Trophoblast cell (in vitro differentiated cells and primary cell): ENCODE measurements around the gene MYL10.
"Not testable (repeated sequence)": the region's sequence is repeated elsewhere in the genome, so short reads cannot be mapped to it uniquely, and the experiment has no call there.

Experiments used
- DNase-seq, 2 donors: peaks; one replicate each; pipeline ENCODE4 v3.0.0-alpha.2; 2016
- H2AFZ ChIP-seq: 2 replicates; pipeline ENCODE4 v1.6.1; 2013; ENCODE audit warnings: low read length, moderate library complexity, mild to moderate bottlenecking; ENCODE audit not compliant: insufficient read depth, poor library complexity
- H2AK5ac ChIP-seq: 2 replicates; pipeline ENCODE4 v1.6.1; 2013; ENCODE audit warnings: mild to moderate bottlenecking, low read length
- H2BK120ac ChIP-seq: 2 replicates; pipeline ENCODE4 v1.6.1; 2013; ENCODE audit warnings: low read length, mild to moderate bottlenecking, moderate library complexity; ENCODE audit not compliant: insufficient read depth, poor library complexity
- H2BK12ac ChIP-seq: 2 replicates; pipeline ENCODE4 v1.6.1; 2013; ENCODE audit warnings: mild to moderate bottlenecking, low read length, moderate library complexity
- H2BK5ac ChIP-seq: 2 replicates; pipeline ENCODE4 v1.6.1; 2013; ENCODE audit warnings: low read length, low read depth, moderate library complexity, mild to moderate bottlenecking; ENCODE audit not compliant: poor library complexity
- H3K14ac ChIP-seq: 2 replicates; pipeline ENCODE4 v1.6.1; 2013; ENCODE audit warnings: mild to moderate bottlenecking, low read length
- H3K18ac ChIP-seq: 2 replicates; pipeline ENCODE4 v1.6.1; 2013; ENCODE audit warnings: mild to moderate bottlenecking, low read length
- H3K23ac ChIP-seq: 2 replicates; pipeline ENCODE4 v1.6.1; 2013; ENCODE audit warnings: low read length
- H3K27ac ChIP-seq: 2 replicates; pipeline ENCODE4 v1.5.1; 2013; ENCODE audit warnings: low read depth, mild to moderate bottlenecking, inconsistent platforms, low read length, moderate library complexity
- H3K27me3 ChIP-seq: 2 replicates; pipeline ENCODE4 v1.6.1; 2013; ENCODE audit warnings: inconsistent platforms, mild to moderate bottlenecking, low read length, moderate library complexity; ENCODE audit not compliant: insufficient read depth
- H3K36me3 ChIP-seq, 2 experiments: 1 replicate in 1 of 2; 2 replicates in 1 of 2; pipeline ENCODE4 v1.6.1; 2013; ENCODE audit warnings: low read length in 2 of 2, mild to moderate bottlenecking in 2 of 2, moderate library complexity in 1 of 2; ENCODE audit not compliant: insufficient read depth in 2 of 2, control insufficient read depth in 1 of 2
- H3K4ac ChIP-seq: 2 replicates; pipeline ENCODE4 v1.6.1; 2013; ENCODE audit warnings: low read depth, mild to moderate bottlenecking, low read length, moderate library complexity
- H3K4me1 ChIP-seq, 2 experiments: 1 replicate in 1 of 2; 2 replicates in 1 of 2; pipeline ENCODE4 v1.6.1; 2013; ENCODE audit warnings: low read length in 2 of 2, mild to moderate bottlenecking in 2 of 2, moderate library complexity in 1 of 2; ENCODE audit not compliant: insufficient read depth in 2 of 2, control insufficient read depth in 1 of 2
- H3K4me2 ChIP-seq: 2 replicates; pipeline ENCODE4 v1.6.1; 2013; ENCODE audit warnings: inconsistent platforms, mild to moderate bottlenecking, low read length, moderate library complexity
- H3K4me3 ChIP-seq: 2 replicates; pipeline ENCODE4 v1.5.1; 2013; ENCODE audit warnings: mild to moderate bottlenecking, low read depth, low read length, inconsistent platforms
- H3K79me1 ChIP-seq: one replicate; pipeline ENCODE4 v1.6.1; 2013; ENCODE audit warnings: low read length
- H3K79me2 ChIP-seq: 2 replicates; pipeline ENCODE4 v1.6.1; 2013; ENCODE audit warnings: low read length, mild to moderate bottlenecking; ENCODE audit not compliant: control insufficient read depth, insufficient read depth, poor library complexity
- H3K9ac ChIP-seq: 2 replicates; pipeline ENCODE4 v1.6.1; 2013; ENCODE audit warnings: mild to moderate bottlenecking, low read length
- H3K9me3 ChIP-seq: 2 replicates; pipeline ENCODE4 v1.6.1; 2013; ENCODE audit warnings: low read depth, mild to moderate bottlenecking, control low read depth, inconsistent platforms, low read length; ENCODE audit not compliant: insufficient read depth
- H4K12ac ChIP-seq: 2 replicates; pipeline ENCODE4 v1.6.1; 2013; ENCODE audit warnings: low read depth, mild to moderate bottlenecking, low read length, moderate library complexity
- H4K8ac ChIP-seq: 2 replicates; pipeline ENCODE4 v1.6.1; 2013; ENCODE audit warnings: low read depth, mild to moderate bottlenecking, low read length, moderate library complexity
- H4K91ac ChIP-seq: one replicate; pipeline ENCODE4 v1.6.1; 2013; ENCODE audit warnings: low read depth, mild to moderate bottlenecking, low read length, moderate library complexity
- WGBS: extraction: QIAGEN DNeasy Blood & Tissue Kit; methylation state at CpG from one replicate; pipeline ENCODE4 v1.1.7; 2013; ENCODE audit warnings: missing lambda C conversion rate; ENCODE audit not compliant: insufficient read length, insufficient coverage; ENCODE audit errors: extremely low coverage; 5-methylcytosine and 5-hydroxymethylcytosine counted together

The MYL10 gene

GRCh38 chr7:101647876-101648275 is 18.8 kb upstream of the MYL10 start:
- not testable (repeated sequence) for DNase-seq, H3K4ac ChIP-seq, H2BK12ac ChIP-seq, H3K9ac ChIP-seq, H3K23ac ChIP-seq, H3K79me2 ChIP-seq, H3K79me1 ChIP-seq, H3K4me3 ChIP-seq, H3K27ac ChIP-seq, H3K9me3 ChIP-seq, H2AK5ac ChIP-seq, H3K27me3 ChIP-seq, H4K91ac ChIP-seq, H3K14ac ChIP-seq, H2BK5ac ChIP-seq, H2AFZ ChIP-seq, H3K4me2 ChIP-seq, H3K18ac ChIP-seq, H3K4me1 ChIP-seq, H4K12ac ChIP-seq, H2BK120ac ChIP-seq, H4K8ac ChIP-seq, H3K36me3 ChIP-seq
- no CpG with 5 or more reads among the region's 12 CpGs for WGBS

GRCh38 chr7:101645951-101646350 is 16.9 kb upstream of the MYL10 start:
- Histone ChIP-seq H3K9me3 (peaks cover 2% of the 10 kb centered on the region), H3K36me3 (no peaks in the 10 kb centered on the region), H4K8ac (no peak overlapping the region), H3K27me3 (no peaks in the 10 kb centered on the region), H3K79me1 (no peaks in the 10 kb centered on the region), H3K23ac (no peak overlapping the region), H3K79me2 (no peaks in the 10 kb centered on the region), H2BK12ac (no peak overlapping the region), H3K9ac (no peak overlapping the region), H2AFZ (no peak overlapping the region), H2BK120ac (no peak overlapping the region), H2BK5ac (no peak overlapping the region), H3K4ac (no peak overlapping the region), H4K91ac (no peak overlapping the region), H2AK5ac (no peak overlapping the region), H3K4me3 (no peak overlapping the region), H3K14ac (no peak overlapping the region), H4K12ac (no peak overlapping the region), H3K4me1 (no peaks in the 10 kb centered on the region), H3K18ac (no peak overlapping the region), H3K27ac (no peak overlapping the region), H3K4me2 (no peak overlapping the region)
- DNase-seq = no peak
- no CpG with 5 or more reads among the region's 13 CpGs for WGBS

DNA sequence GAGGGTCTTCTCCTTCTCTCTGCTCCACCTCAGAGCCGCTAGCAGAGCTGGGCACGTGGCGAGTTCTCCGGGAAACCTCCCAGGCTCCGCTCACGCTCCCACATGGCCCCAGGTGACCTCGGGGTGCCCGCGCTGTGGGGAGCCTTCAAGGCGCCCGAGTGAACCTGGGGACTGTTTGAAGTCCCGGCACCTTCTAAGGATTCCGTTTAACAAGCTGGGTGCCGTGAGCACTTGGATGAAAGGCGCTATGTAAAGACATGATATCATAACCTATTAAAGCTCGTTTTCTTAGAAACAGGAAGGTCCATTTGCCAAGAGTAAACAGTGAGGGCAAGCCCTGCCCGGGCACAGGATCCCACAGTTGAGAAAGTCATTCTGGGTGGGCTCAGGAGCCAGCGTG is 15.8 kb upstream of the MYL10 start:
- DNase-seq = no peak
- whole genome bisulfite sequencing = no CpG with 5 or more reads among the region's 18 CpGs
- Histone ChIP-seq H2AK5ac (no peak overlapping the region), H3K9ac (no peak overlapping the region), H2BK5ac (no peak overlapping the region), H2AFZ (no peak overlapping the region), H3K4me3 (no peak overlapping the region), H3K4me1 (no peaks in the 10 kb centered on the region), H3K36me3 (no peaks in the 10 kb centered on the region), H3K79me2 (no peaks in the 10 kb centered on the region), H3K9me3 (peaks cover 2% of the 10 kb centered on the region), H3K79me1 (no peaks in the 10 kb centered on the region), H3K18ac (no peak overlapping the region), H4K91ac (no peak overlapping the region), H2BK12ac (no peak overlapping the region), H3K27ac (no peak overlapping the region), H3K23ac (no peak overlapping the region), H4K8ac (no peak overlapping the region), H2BK120ac (no peak overlapping the region), H4K12ac (no peak overlapping the region), H3K4me2 (no peak overlapping the region), H3K27me3 (no peaks in the 10 kb centered on the region), H3K4ac (no peak overlapping the region), H3K14ac (no peak overlapping the region)

DNA sequence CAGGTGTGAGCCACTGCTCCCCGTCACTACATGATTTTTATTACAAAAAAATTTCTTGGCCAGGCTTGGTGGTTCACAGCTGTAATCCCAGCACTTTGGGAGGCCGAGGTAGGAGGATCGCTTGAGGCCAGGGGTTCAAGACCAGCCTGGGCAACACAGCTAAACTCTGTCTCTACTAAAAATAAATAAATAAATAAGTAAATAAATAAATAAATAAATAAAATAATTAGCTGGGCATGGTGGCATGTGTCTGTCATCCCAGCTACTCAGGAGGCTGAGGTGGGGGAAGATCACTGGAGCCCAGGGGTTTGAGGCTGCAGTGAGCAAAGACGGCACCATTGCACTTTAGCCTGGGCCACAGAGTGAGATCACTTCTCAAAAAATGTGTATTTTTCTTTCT is 10.0 kb upstream of the MYL10 start:
- H3K79me2 ChIP-seq, H4K91ac ChIP-seq, H3K27ac ChIP-seq, H3K9me3 ChIP-seq, DNase-seq, H2BK120ac ChIP-seq, H3K4me3 ChIP-seq, H2BK12ac ChIP-seq, H3K36me3 ChIP-seq, H2AFZ ChIP-seq, H3K14ac ChIP-seq, H4K12ac ChIP-seq, H3K18ac ChIP-seq, H2BK5ac ChIP-seq, H2AK5ac ChIP-seq, H4K8ac ChIP-seq, H3K4ac ChIP-seq, H3K4me2 ChIP-seq, H3K23ac ChIP-seq, H3K9ac ChIP-seq, H3K79me1 ChIP-seq, H3K4me1 ChIP-seq, H3K27me3 ChIP-seq: not testable (repeated sequence)
- no CpG with 5 or more reads among the region's 4 CpGs for WGBS
